Colonic mucosa (tissue), 4 donors: ENCODE data around the gene OTOGL. TPM values are rescaled to one million over a fixed set of nuclear protein-coding genes. Genes with fewer than 3 reads are reported as not detected.
"Not testable (repeated sequence)": the region's sequence is repeated elsewhere in the genome, so short reads cannot be mapped to it uniquely, and the experiment has no call there.

Experiments used
- DNase-seq: peaks from one replicate; pipeline ENCODE4 v3.0.0-alpha.2; 2020
- H3K27ac ChIP-seq: fragments of 200-600 bp; one replicate; pipeline ENCODE4 v1.8.0; 2021
- H3K27me3 ChIP-seq: fragments of 200-600 bp; one replicate; pipeline ENCODE4 v1.8.0; 2021
- H3K36me3 ChIP-seq: fragments of 200-600 bp; one replicate; pipeline ENCODE4 v1.8.0; 2021
- H3K4me1 ChIP-seq: fragments of 200-600 bp; one replicate; pipeline ENCODE4 v1.8.0; 2021; ENCODE audit warnings: mild to moderate bottlenecking
- H3K4me3 ChIP-seq: fragments of 200-600 bp; one replicate; pipeline ENCODE4 v1.8.0; 2021
- H3K9ac ChIP-seq, 2 donors: one replicate each; pipeline ENCODE4 v1.7.0; 2013; ENCODE audit warnings: control low read depth in 2 of 2, low read depth in 2 of 2, low read length in 2 of 2
- H3K9me3 ChIP-seq: fragments of 200-600 bp; one replicate; pipeline ENCODE4 v1.8.0; 2021
- CTCF ChIP-seq: fragments of 200-600 bp; IDR thresholded peaks from one replicate; pipeline ENCODE4 v1.8.0; 2022; ENCODE audit warnings: antibody characterized with exemption, mild to moderate bottlenecking
- intact Hi-C: fragments of 100-400 bp; cut with DNase I; formaldehyde crosslinking; loops from one replicate; pipeline ENCODE4 v1.14.1; 2022
- total RNA-seq, 2 donors: library from RNA; stranded (reverse); fragmentation: NEBNext Ultra II Directional in 1 of 2; extraction: Animal tissue kit (Norgen Biotek cat#: 25700) in 1 of 2; gene quantifications; one replicate each; pipeline ENCODE4 v1.2.1, GENCODE V29; 2021
- donor health status: healthy.
- donor health status: DM: no; HTN: no; CAD: no.
- donor health status: DM: no; HTN: no; CAD: no.

Gene OTOGL
- total RNA-seq, 2 donors from 2014 or later = 0.08 to 0.27 TPM

GRCh38 chr12:80226576-80226975, 127.2 kb downstream of the OTOGL start:
- H3K9me3 ChIP-seq = no peaks in the 10 kb centered on the region
- TF ChIP-seq CTCF = no peak
- no peak overlapping the region for H3K9ac ChIP-seq
- H3K4me1 ChIP-seq = no peaks in the 10 kb centered on the region
- intact Hi-C loops = no loop called here
- H3K27me3 ChIP-seq = no peaks in the 10 kb centered on the region
- no peak for DNase-seq
- no peak overlapping the region for H3K4me3 ChIP-seq
- H3K27ac ChIP-seq = no peak overlapping the region
- H3K36me3 ChIP-seq = no peaks in the 10 kb centered on the region

GRCh38 chr12:80227904-80228303, 128.6 kb downstream of the OTOGL start:
- H3K27me3 ChIP-seq, H3K36me3 ChIP-seq, H3K4me3 ChIP-seq, H3K27ac ChIP-seq, H3K9me3 ChIP-seq, H3K9ac ChIP-seq, DNase-seq, H3K4me1 ChIP-seq, intact Hi-C loops: not testable (repeated sequence)

- Histone ChIP-seq H3K9me3 (no peaks in the 10 kb centered on the region), H3K27me3 (no peaks in the 10 kb centered on the region), H3K4me1 (no peaks in the 10 kb centered on the region), H3K36me3 (no peaks in the 10 kb centered on the region), H3K27ac (no peak overlapping the region), H3K4me3 (no peak overlapping the region), H3K9ac (no peak overlapping the region)
- no peak for DNase-seq
- TF ChIP-seq CTCF = no peak
- intact Hi-C loops = no loop called here
Observed at GRCh38 chr12:80230068-80230467, 130.7 kb downstream of the OTOGL start.

- TF ChIP-seq CTCF = no peak
- intact Hi-C loops = no loop called here
- Histone ChIP-seq H3K36me3 (no peaks in the 10 kb centered on the region), H3K9ac (no peak overlapping the region), H3K27ac (no peak overlapping the region), H3K4me1 (no peaks in the 10 kb centered on the region), H3K9me3 (no peaks in the 10 kb centered on the region), H3K4me3 (no peak overlapping the region), H3K27me3 (no peaks in the 10 kb centered on the region)
- DNase-seq = no peak
Observed at GRCh38 chr12:80232837-80233236, 133.5 kb downstream of the OTOGL start.

GRCh38 chr12:80233926-80234325, 134.6 kb downstream of the OTOGL start:
- TF ChIP-seq CTCF = no peak
- Histone ChIP-seq H3K4me3 (no peak overlapping the region), H3K27ac (no peak overlapping the region), H3K4me1 (no peaks in the 10 kb centered on the region), H3K36me3 (no peaks in the 10 kb centered on the region), H3K27me3 (no peaks in the 10 kb centered on the region), H3K9me3 (no peaks in the 10 kb centered on the region), H3K9ac (no peak overlapping the region)
- no peak for DNase-seq
- intact Hi-C loops = no loop called here

GRCh38 chr12:80234667-80235066, 135.3 kb downstream of the OTOGL start:
- Histone ChIP-seq H3K27ac (no peak overlapping the region), H3K36me3 (no peaks in the 10 kb centered on the region), H3K4me1 (no peaks in the 10 kb centered on the region), H3K27me3 (no peaks in the 10 kb centered on the region), H3K9me3 (no peaks in the 10 kb centered on the region), H3K4me3 (no peak overlapping the region), H3K9ac (no peak overlapping the region)
- no peak for TF ChIP-seq CTCF
- DNase-seq = no peak
- intact Hi-C loops = no loop called here
